Measurements from ENCODE around the gene RNF20. TPM values are rescaled to one million over a fixed set of nuclear protein-coding genes. Genes with fewer than 3 reads are reported as not detected.

RNF20 gene
- total and polyA plus RNA-seq, 2 donors (not counting 3 experiments of a cell fraction or from before 2014, with no cell fraction given) = 6.1 to 33.7 TPM

DNA sequence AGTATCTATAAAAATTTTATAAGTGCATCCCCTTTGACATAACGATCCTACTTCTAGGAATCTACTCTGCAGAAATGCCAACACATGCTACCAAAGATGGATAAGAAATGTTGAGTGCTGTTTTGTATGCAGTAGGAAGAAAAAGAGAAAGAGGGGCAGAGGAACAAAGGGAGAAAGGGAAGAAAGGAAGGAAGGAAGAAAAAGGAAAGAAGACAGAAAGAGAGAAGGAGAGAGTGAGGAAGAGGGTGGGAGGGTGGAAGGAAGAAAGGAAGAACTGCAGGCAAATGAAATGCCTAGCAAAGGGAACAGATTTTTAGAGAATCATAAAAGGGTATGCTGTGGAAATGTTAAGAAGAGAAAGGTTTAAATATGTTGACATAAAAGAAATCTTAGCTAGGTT is 49.6 kb upstream of the RNF20 start:
- BruUV-seq (replicated peaks) = no TSS peak
- Histone ChIP-seq H3K27ac (ENCODE audit: insufficient read depth, low read depth, low read length) (no peak overlapping the region), H4K20me1 (replicated peaks; ENCODE audit: control insufficient read depth, extremely low read depth, insufficient read depth, low read length) (no peaks in the 10 kb centered on the region), H3K9ac (replicated peaks; ENCODE audit: extremely low read depth, insufficient read depth, low read length) (no peak overlapping the region), H3K4me3 (replicated peaks in 1 of 3; ENCODE audit: insufficient read depth in 1 of 3, low read depth in 1 of 3, low read length in 3 of 3) (no peak overlapping the region), H2AFZ (ENCODE audit: low read depth, low read length) (no peak overlapping the region), H3K4me1 (ENCODE audit: control insufficient read depth, extremely low read depth, insufficient read depth, low read length) (no peaks in the 10 kb centered on the region), H3K4me2 (ENCODE audit: insufficient read depth, low read length) (no peak overlapping the region), H3K9me3 (replicated peaks; ENCODE audit: control insufficient read depth, insufficient read depth, low read length) (no peaks in the 10 kb centered on the region), H3K27me3 (ENCODE audit: control insufficient read depth in 2 of 2, insufficient read depth in 2 of 2, low read length in 2 of 2) (peaks cover 19 to 31% of the 10 kb centered on the region in 2 experiments), H3K79me2 (ENCODE audit: control insufficient read depth, insufficient read depth, low read length) (no peaks in the 10 kb centered on the region), H3K36me3 (ENCODE audit: control insufficient read depth in 2 of 2, extremely low read depth in 1 of 2, insufficient read depth in 2 of 2, low read length in 2 of 2) (no peaks in the 10 kb centered on the region), H3K9me1 (replicated peaks; ENCODE audit: control insufficient read depth, extremely low read depth, insufficient read depth, low read length) (no peaks in the 10 kb centered on the region)
- DNase-seq (ENCODE audit: low read depth, low spot score) (no peak), FAIRE-seq (no peak)
- CTCF ChIA-PET = no interaction called here
- dilution Hi-C loops (cut with MboI; ENCODE audit: extremely low pct_ligation_motif_present, low sequenced_read_pairs) (no loop called here), intact Hi-C loops (cut with micrococcal nuclease) (no loop called here)
- TF ChIP-seq FOS (IDR thresholded peaks at IDR 0.05; ENCODE audit: borderline replicate concordance, insufficient read depth, low read length) = no peak
- TF ChIP-seq MYC (IDR thresholded peaks at IDR 0.05; ENCODE audit: low read depth, low read length) = no peak
- TF ChIP-seq POLR2A (IDR thresholded peaks at IDR 0.05; ENCODE audit: low read depth, low read length) = no peak
- TF ChIP-seq, protein P1, sequence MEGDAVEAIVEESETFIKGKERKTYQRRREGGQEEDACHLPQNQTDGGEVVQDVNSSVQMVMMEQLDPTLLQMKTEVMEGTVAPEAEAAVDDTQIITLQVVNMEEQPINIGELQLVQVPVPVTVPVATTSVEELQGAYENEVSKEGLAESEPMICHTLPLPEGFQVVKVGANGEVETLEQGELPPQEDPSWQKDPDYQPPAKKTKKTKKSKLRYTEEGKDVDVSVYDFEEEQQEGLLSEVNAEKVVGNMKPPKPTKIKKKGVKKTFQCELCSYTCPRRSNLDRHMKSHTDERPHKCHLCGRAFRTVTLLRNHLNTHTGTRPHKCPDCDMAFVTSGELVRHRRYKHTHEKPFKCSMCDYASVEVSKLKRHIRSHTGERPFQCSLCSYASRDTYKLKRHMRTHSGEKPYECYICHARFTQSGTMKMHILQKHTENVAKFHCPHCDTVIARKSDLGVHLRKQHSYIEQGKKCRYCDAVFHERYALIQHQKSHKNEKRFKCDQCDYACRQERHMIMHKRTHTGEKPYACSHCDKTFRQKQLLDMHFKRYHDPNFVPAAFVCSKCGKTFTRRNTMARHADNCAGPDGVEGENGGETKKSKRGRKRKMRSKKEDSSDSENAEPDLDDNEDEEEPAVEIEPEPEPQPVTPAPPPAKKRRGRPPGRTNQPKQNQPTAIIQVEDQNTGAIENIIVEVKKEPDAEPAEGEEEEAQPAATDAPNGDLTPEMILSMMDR (IDR thresholded peaks at IDR 0.05; ENCODE audit: extremely low read depth in 1 of 2, insufficient read depth in 1 of 2, low read depth in 1 of 2, low read length in 2 of 2) = no peak
- TF ChIP-seq, protein P2, sequence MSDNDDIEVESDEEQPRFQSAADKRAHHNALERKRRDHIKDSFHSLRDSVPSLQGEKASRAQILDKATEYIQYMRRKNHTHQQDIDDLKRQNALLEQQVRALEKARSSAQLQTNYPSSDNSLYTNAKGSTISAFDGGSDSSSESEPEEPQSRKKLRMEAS (IDR thresholded peaks at IDR 0.05; ENCODE audit: insufficient read depth, insufficient read length) = no peak
- no peak for TF ChIP-seq GATA2 (IDR thresholded peaks at IDR 0.05; ENCODE audit: insufficient read depth, insufficient read length, low read depth, low read length)
- TF ChIP-seq JUN (IDR thresholded peaks at IDR 0.05; ENCODE audit: borderline replicate concordance, insufficient read depth, insufficient read length, low read depth) = no peak
- no peak for TF ChIP-seq EZH2 (IDR thresholded peaks at IDR 0.05; ENCODE audit: borderline replicate concordance, low read depth, low read length, severe bottlenecking)
- POLR2A ChIA-PET = no interaction called here
